HG02970 (cell line): ENCODE measurements around the gene PIGC.
"Not testable (repeated sequence)": the region's sequence is repeated elsewhere in the genome, so short reads cannot be mapped to it uniquely, and the experiment has no call there.

Experiments used
- ATAC-seq: cut with Tn5 transposase; IDR thresholded peaks from one replicate; pipeline ENCODE4 v1.9.1; 2021; ENCODE audit warnings: mild to moderate bottlenecking, moderate library complexity, moderate number of reproducible peaks; ENCODE audit not compliant: unreplicated experiment, low FRiP score

Gene PIGC

GRCh38 chr1:172467446-172467845, 23.6 kb upstream of the PIGC start:
- no peak for ATAC-seq

GRCh38 chr1:172466795-172467407, 23.0 kb upstream of the PIGC start:
- no peak for ATAC-seq

- no peak for ATAC-seq
Observed at GRCh38 chr1:172465617-172466016, 21.7 kb upstream of the PIGC start.

- ATAC-seq: no peak
Observed at GRCh38 chr1:172460887-172461315, 17.0 kb upstream of the PIGC start.

- ATAC-seq: no peak
Observed at GRCh38 chr1:172460177-172460576, 16.3 kb upstream of the PIGC start.

- ATAC-seq: no peak
Observed at GRCh38 chr1:172457479-172458130, 13.7 kb upstream of the PIGC start.

- ATAC-seq: no peak
Observed at GRCh38 chr1:172456344-172456769, 12.5 kb upstream of the PIGC start.

- ATAC-seq: no peak
Observed at GRCh38 chr1:172455451-172455850, 11.6 kb upstream of the PIGC start.

- no peak for ATAC-seq
Observed at GRCh38 chr1:172453607-172454006, 9.7 kb upstream of the PIGC start.

GRCh38 chr1:172453153-172453545, 9.3 kb upstream of the PIGC start:
- ATAC-seq: no peak

GRCh38 chr1:172452536-172453152, 8.8 kb upstream of the PIGC start:
- ATAC-seq: no peak

GRCh38 chr1:172451002-172451443, 7.2 kb upstream of the PIGC start:
- no peak for ATAC-seq

GRCh38 chr1:172450524-172450885, 6.6 kb upstream of the PIGC start:
- ATAC-seq: no peak

- peak; percentile 79 for ATAC-seq
Observed at GRCh38 chr1:172449585-172450523, 6.0 kb upstream of the PIGC start.

GRCh38 chr1:172448995-172449584, 5.2 kb upstream of the PIGC start:
- no peak for ATAC-seq

GRCh38 chr1:172447641-172448040, 3.8 kb upstream of the PIGC start:
- ATAC-seq: no peak

- no peak for ATAC-seq
Observed at GRCh38 chr1:172446547-172446946, 2.7 kb upstream of the PIGC start.

GRCh38 chr1:172442843-172443565, 865 bp downstream of the PIGC start:
- no peak for ATAC-seq

GRCh38 chr1:172442404-172442803, 1.5 kb downstream of the PIGC start:
- no peak for ATAC-seq

- ATAC-seq: not testable (repeated sequence)
Observed at GRCh38 chr1:172437183-172437582, 6.7 kb downstream of the PIGC start.
